ENCODE measurements around the gene SLC7A10. TPM values are rescaled to one million over a fixed set of nuclear protein-coding genes. Genes with fewer than 3 reads are reported as not detected.

SLC7A10 gene
- total RNA-seq, 1 experiment from 2014 or later, result not detected

- no peak overlapping the region for H3K27ac Mint-ChIP-seq (ENCODE audit: unreplicated experiment)
- no peaks in the 10 kb centered on the region for H3K36me3 ChIP-seq (ENCODE audit: control insufficient read depth, insufficient read depth, low read length)
- H3K4me3 Mint-ChIP-seq (ENCODE audit: unreplicated experiment), result no peak overlapping the region
- CTCF ChIA-PET, result interaction anchor here (0.6 to 2.6 kb wide), 11 partner anchors 9 to 196 kb away, joined by 3 to 33 read pairs (median 4); partner anchors contain the start of gene CEBPA
- intact Hi-C loops (cut with micrococcal nuclease; ENCODE audit: unreplicated experiment), result loop anchor here (1.0 to 5.0 kb wide), 5 partner anchors 64 to 537 kb away; no protein-coding TSS in a partner anchor
- H3K4me3 ChIP-seq (ENCODE audit: low read depth, low read length), result no peak overlapping the region
- H3K27me3 Mint-ChIP-seq (ENCODE audit: insufficient read depth, unreplicated experiment), result peaks cover 2% of the 10 kb centered on the region
- no peaks in the 10 kb centered on the region for H3K27me3 ChIP-seq (replicated peaks; ENCODE audit: control insufficient read depth, insufficient read depth, low read length)
- POLR2A ChIA-PET, result no interaction called here
- no peaks in the 10 kb centered on the region for H3K9me3 Mint-ChIP-seq (ENCODE audit: unreplicated experiment)
- no peak for DNase-seq
- 0 out of 2 replicates have a peak, but pooled peaks cover 2% of the 10 kb centered on the region for H3K9me3 ChIP-seq
- BruUV-seq (replicated peaks), result no TSS peak
- TF ChIP-seq, protein P1, sequence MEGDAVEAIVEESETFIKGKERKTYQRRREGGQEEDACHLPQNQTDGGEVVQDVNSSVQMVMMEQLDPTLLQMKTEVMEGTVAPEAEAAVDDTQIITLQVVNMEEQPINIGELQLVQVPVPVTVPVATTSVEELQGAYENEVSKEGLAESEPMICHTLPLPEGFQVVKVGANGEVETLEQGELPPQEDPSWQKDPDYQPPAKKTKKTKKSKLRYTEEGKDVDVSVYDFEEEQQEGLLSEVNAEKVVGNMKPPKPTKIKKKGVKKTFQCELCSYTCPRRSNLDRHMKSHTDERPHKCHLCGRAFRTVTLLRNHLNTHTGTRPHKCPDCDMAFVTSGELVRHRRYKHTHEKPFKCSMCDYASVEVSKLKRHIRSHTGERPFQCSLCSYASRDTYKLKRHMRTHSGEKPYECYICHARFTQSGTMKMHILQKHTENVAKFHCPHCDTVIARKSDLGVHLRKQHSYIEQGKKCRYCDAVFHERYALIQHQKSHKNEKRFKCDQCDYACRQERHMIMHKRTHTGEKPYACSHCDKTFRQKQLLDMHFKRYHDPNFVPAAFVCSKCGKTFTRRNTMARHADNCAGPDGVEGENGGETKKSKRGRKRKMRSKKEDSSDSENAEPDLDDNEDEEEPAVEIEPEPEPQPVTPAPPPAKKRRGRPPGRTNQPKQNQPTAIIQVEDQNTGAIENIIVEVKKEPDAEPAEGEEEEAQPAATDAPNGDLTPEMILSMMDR (IDR thresholded peaks at IDR 0.05; ENCODE audit: insufficient read depth in 1 of 2, low read depth in 1 of 2, low read length in 1 of 2, severe bottlenecking in 1 of 2, unreplicated experiment in 1 of 2), result no peak
- no peaks in the 10 kb centered on the region for H3K4me1 Mint-ChIP-seq (ENCODE audit: low read depth, unreplicated experiment)
- H3K36me3 Mint-ChIP-seq (ENCODE audit: insufficient read depth, unreplicated experiment), result no peaks in the 10 kb centered on the region
- H3K4me1 ChIP-seq, result 0 out of 2 replicates have a peak, but pooled peaks cover 4% of the 10 kb centered on the region
Observed at GRCh38 chr19:33234736-33235135, 9.1 kb upstream of the SLC7A10 start.

GRCh38 chr19:33234092-33234491, 8.4 kb upstream of the SLC7A10 start:
- CTCF ChIA-PET, result no interaction called here
- TF ChIP-seq, protein P1 (IDR thresholded peaks at IDR 0.05; ENCODE audit: insufficient read depth in 1 of 2, low read depth in 1 of 2, low read length in 1 of 2, severe bottlenecking in 1 of 2, unreplicated experiment in 1 of 2), result no peak
- peaks cover 2% of the 10 kb centered on the region for H3K27me3 Mint-ChIP-seq (ENCODE audit: insufficient read depth, unreplicated experiment)
- no peak overlapping the region for H3K27ac Mint-ChIP-seq (ENCODE audit: unreplicated experiment)
- H3K36me3 ChIP-seq (ENCODE audit: control insufficient read depth, insufficient read depth, low read length), result no peaks in the 10 kb centered on the region
- POLR2A ChIA-PET, result interaction anchor here (0.6 kb wide), 1 partner anchor 82 kb away, joined by 3 read pairs; no protein-coding TSS in a partner anchor
- 0 out of 2 replicates have a peak, but pooled peaks cover 4% of the 10 kb centered on the region for H3K4me1 ChIP-seq
- no peaks in the 10 kb centered on the region for H3K9me3 Mint-ChIP-seq (ENCODE audit: unreplicated experiment)
- 0 out of 2 replicates have a peak, but pooled peaks cover 5% of the 10 kb centered on the region for H3K9me3 ChIP-seq
- no TSS peak for BruUV-seq (replicated peaks)
- H3K4me1 Mint-ChIP-seq (ENCODE audit: low read depth, unreplicated experiment), result no peaks in the 10 kb centered on the region
- H3K4me3 ChIP-seq (ENCODE audit: low read depth, low read length), result no peak overlapping the region
- no peak overlapping the region for H3K4me3 Mint-ChIP-seq (ENCODE audit: unreplicated experiment)
- H3K36me3 Mint-ChIP-seq (ENCODE audit: insufficient read depth, unreplicated experiment), result no peaks in the 10 kb centered on the region
- no peaks in the 10 kb centered on the region for H3K27me3 ChIP-seq (replicated peaks; ENCODE audit: control insufficient read depth, insufficient read depth, low read length)
- intact Hi-C loops (cut with micrococcal nuclease; ENCODE audit: unreplicated experiment), result loop anchor here (2.0 kb wide), 1 partner anchor 65 kb away; no protein-coding TSS in a partner anchor
- DNase-seq, result no peak

DNA sequence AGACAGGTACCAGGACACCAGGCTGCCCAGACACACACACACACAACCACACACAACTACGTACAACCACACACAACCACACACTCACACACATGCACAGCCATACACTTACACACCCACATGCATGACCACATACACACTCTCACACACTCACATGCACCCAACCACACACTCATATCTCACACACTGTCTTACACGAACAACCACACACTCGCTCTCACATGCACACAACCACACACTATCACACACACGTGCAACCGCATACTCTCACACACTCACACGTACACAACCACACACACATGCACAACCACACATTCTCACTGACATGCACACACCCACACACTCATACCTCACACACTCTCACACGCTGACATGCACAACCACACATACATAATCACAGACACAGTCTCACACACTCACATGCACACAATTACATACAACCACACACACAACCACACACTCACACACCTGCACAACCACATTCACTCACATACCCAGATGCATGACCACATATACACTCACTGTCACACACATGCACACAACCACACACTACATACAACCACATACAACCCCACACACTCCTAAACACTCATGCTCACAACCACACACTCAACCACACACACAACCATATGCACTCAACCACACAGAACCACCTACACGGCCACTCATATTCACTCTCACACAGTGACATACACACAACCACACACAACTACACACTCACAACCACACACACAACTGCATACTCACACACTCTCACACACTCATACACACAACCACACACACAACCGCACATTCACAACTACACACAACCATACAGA, 7.6 kb upstream of the SLC7A10 start:
- DNase-seq, result no peak
- intact Hi-C loops (cut with micrococcal nuclease; ENCODE audit: unreplicated experiment), result no loop called here
- Mint-ChIP-seq H3K9me3 (ENCODE audit: unreplicated experiment) (peaks cover 7% of the 10 kb centered on the region), H3K27me3 (ENCODE audit: insufficient read depth, unreplicated experiment) (peaks cover 2% of the 10 kb centered on the region), H3K4me1 (ENCODE audit: low read depth, unreplicated experiment) (no peaks in the 10 kb centered on the region), H3K27ac (ENCODE audit: unreplicated experiment) (no peak overlapping the region), H3K36me3 (ENCODE audit: insufficient read depth, unreplicated experiment) (no peaks in the 10 kb centered on the region), H3K4me3 (ENCODE audit: unreplicated experiment) (no peak overlapping the region)
- Histone ChIP-seq H3K9me3 (peaks cover 12% of the 10 kb centered on the region), H3K4me3 (ENCODE audit: low read depth, low read length) (no peak overlapping the region), H3K36me3 (ENCODE audit: control insufficient read depth, insufficient read depth, low read length) (no peaks in the 10 kb centered on the region), H3K4me1 (0 out of 2 replicates have a peak, but pooled peaks cover 4% of the 10 kb centered on the region), H3K27me3 (replicated peaks; ENCODE audit: control insufficient read depth, insufficient read depth, low read length) (no peaks in the 10 kb centered on the region)
- ChIA-PET CTCF (no interaction called here), POLR2A (no interaction called here)
- TF ChIP-seq, protein P1 (IDR thresholded peaks at IDR 0.05; ENCODE audit: insufficient read depth in 1 of 2, low read depth in 1 of 2, low read length in 1 of 2, severe bottlenecking in 1 of 2, unreplicated experiment in 1 of 2), result no peak
- no TSS peak for BruUV-seq (replicated peaks)

Data from Caco-2 (cell line).